Central memory CD4-positive, alpha-beta T cell (primary cell): ENCODE measurements around the gene GAB2.
"Not testable (repeated sequence)": the region's sequence is repeated elsewhere in the genome, so short reads cannot be mapped to it uniquely, and the experiment has no call there.

ENCODE experiments used
- DNase-seq: peaks from one replicate; pipeline ENCODE4 v3.0.0; 2022

GAB2 gene

GRCh38 chr11:78241475-78241874, 176.1 kb downstream of the GAB2 start:
- DNase-seq: no peak

- no peak for DNase-seq
These were observed 177.8 kb downstream of the GAB2 start for GRCh38 chr11:78239781-78240180.

- DNase-seq: no peak
These were observed 180.2 kb downstream of the GAB2 start for GRCh38 chr11:78237293-78238046.

GRCh38 chr11:78234006-78234405, 183.6 kb downstream of the GAB2 start:
- no peak for DNase-seq

- DNase-seq: not testable (repeated sequence)
These were observed 184.6 kb downstream of the GAB2 start for GRCh38 chr11:78233046-78233445.

GRCh38 chr11:78231962-78232501, 185.6 kb downstream of the GAB2 start:
- no peak for DNase-seq

GRCh38 chr11:78230161-78230877, 187.3 kb downstream of the GAB2 start:
- no peak for DNase-seq

GRCh38 chr11:78229106-78229505, 188.5 kb downstream of the GAB2 start:
- DNase-seq: no peak

- DNase-seq: no peak
These were observed 189.2 kb downstream of the GAB2 start for GRCh38 chr11:78228467-78228866.

- no peak for DNase-seq
These were observed 189.7 kb downstream of the GAB2 start for GRCh38 chr11:78227921-78228320.

GRCh38 chr11:78226684-78227680, 190.6 kb downstream of the GAB2 start:
- DNase-seq: no peak

GRCh38 chr11:78224906-78225420, 192.7 kb downstream of the GAB2 start:
- no peak for DNase-seq

- no peak for DNase-seq
These were observed 193.1 kb downstream of the GAB2 start for GRCh38 chr11:78224506-78224905.

GRCh38 chr11:78223320-78223954, 194.2 kb downstream of the GAB2 start:
- DNase-seq: no peak

GRCh38 chr11:78222726-78223125, 194.9 kb downstream of the GAB2 start:
- DNase-seq: not testable (repeated sequence)

- DNase-seq: no peak
These were observed 196.0 kb downstream of the GAB2 start for GRCh38 chr11:78221396-78222315.

GRCh38 chr11:78220218-78221157, 197.1 kb downstream of the GAB2 start:
- no peak for DNase-seq

- DNase-seq: no peak
These were observed 198.0 kb downstream of the GAB2 start for GRCh38 chr11:78219493-78220217.
